ENCODE measurements around the gene MAN2B2.

DNA sequence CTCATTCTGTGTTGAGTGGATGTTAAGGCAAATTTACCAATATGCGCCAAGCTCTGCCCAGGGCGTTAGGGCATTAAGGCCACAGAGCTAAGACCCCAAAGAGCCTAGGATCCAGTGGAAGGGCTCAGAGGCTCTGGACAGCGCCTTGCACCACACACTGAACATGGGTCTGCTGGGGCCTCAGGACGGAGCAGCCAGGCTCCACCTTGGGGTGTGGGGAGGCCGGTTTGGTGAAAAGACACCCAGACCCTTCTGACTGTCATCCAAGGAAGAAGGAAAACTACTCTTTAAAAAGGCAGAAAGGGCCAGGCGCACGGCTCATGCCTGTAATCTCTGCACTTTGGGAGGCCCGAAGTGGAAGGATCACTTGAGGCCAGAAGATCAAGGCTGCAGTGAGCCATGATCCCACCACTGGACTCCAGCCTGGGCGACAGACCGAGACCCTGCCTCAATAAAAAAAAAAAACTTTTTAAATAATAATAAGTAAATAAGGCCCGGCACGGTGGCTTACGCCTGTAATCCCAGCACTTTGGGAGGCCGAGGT is 64.2 kb downstream of the MAN2B2 start:
- no peak for TF ChIP-seq POLR2AphosphoS5 (IDR thresholded peaks at IDR 0.05)
- TF ChIP-seq, protein P1, sequence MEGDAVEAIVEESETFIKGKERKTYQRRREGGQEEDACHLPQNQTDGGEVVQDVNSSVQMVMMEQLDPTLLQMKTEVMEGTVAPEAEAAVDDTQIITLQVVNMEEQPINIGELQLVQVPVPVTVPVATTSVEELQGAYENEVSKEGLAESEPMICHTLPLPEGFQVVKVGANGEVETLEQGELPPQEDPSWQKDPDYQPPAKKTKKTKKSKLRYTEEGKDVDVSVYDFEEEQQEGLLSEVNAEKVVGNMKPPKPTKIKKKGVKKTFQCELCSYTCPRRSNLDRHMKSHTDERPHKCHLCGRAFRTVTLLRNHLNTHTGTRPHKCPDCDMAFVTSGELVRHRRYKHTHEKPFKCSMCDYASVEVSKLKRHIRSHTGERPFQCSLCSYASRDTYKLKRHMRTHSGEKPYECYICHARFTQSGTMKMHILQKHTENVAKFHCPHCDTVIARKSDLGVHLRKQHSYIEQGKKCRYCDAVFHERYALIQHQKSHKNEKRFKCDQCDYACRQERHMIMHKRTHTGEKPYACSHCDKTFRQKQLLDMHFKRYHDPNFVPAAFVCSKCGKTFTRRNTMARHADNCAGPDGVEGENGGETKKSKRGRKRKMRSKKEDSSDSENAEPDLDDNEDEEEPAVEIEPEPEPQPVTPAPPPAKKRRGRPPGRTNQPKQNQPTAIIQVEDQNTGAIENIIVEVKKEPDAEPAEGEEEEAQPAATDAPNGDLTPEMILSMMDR (IDR thresholded peaks at IDR 0.05 in 8 of 11, conservative IDR thresholded peaks at IDR 0.05 in 3 of 11), result no peak
